Neural crest cell (in vitro differentiated cells): ENCODE measurements around the gene ADGRL1. TPM values are rescaled to one million over a fixed set of nuclear protein-coding genes. Genes with fewer than 3 reads are reported as not detected.
A peak's percentile ranks its signal among the peaks of the same experiment; 100 is the strongest.
"Not testable (repeated sequence)": the region's sequence is repeated elsewhere in the genome, so short reads cannot be mapped to it uniquely, and the experiment has no call there.

Source experiments
- DNase-seq: peaks from one replicate; pipeline ENCODE4 v3.0.0; 2021; ENCODE audit warnings: low read depth, mixed read lengths, low spot score
- H3K27ac Mint-ChIP-seq: one replicate; pipeline ENCODE4 v1.8.0; 2021; ENCODE audit warnings: mild to moderate bottlenecking, mixed read lengths; ENCODE audit not compliant: unreplicated experiment
- H3K27me3 Mint-ChIP-seq: 2 replicates; pipeline ENCODE4 v1.8.0; 2021; ENCODE audit warnings: low read depth, mild to moderate bottlenecking, mixed read lengths
- H3K36me3 Mint-ChIP-seq: 2 replicates; pipeline ENCODE4 v1.8.0; 2021; ENCODE audit warnings: low read depth, mild to moderate bottlenecking, mixed read lengths
- H3K4me1 Mint-ChIP-seq: 2 replicates; pipeline ENCODE4 v1.8.0; 2021; ENCODE audit warnings: mixed read lengths
- H3K4me3 Mint-ChIP-seq: one replicate; pipeline ENCODE4 v1.8.0; 2021; ENCODE audit warnings: mild to moderate bottlenecking, mixed read lengths
- H3K9me3 Mint-ChIP-seq: 2 replicates; pipeline ENCODE4 v1.8.0; 2021; ENCODE audit warnings: mixed read lengths
- total RNA-seq: library from RNA; stranded (reverse); gene quantifications from 2 replicates; pipeline ENCODE4 v1.2.1, GENCODE V29; 2021
- TF ChIP-seq, protein P1 (sequence below): fragments of 200-600 bp; sonication (generic); conservative IDR thresholded peaks from 2 replicates; pipeline ENCODE4 v1.5.0; 2021; ENCODE audit warnings: antibody characterized with exemption, mild to moderate bottlenecking

ADGRL1 gene
- total RNA-seq, 1 donor from 2014 or later: 34.6 TPM

DNA sequence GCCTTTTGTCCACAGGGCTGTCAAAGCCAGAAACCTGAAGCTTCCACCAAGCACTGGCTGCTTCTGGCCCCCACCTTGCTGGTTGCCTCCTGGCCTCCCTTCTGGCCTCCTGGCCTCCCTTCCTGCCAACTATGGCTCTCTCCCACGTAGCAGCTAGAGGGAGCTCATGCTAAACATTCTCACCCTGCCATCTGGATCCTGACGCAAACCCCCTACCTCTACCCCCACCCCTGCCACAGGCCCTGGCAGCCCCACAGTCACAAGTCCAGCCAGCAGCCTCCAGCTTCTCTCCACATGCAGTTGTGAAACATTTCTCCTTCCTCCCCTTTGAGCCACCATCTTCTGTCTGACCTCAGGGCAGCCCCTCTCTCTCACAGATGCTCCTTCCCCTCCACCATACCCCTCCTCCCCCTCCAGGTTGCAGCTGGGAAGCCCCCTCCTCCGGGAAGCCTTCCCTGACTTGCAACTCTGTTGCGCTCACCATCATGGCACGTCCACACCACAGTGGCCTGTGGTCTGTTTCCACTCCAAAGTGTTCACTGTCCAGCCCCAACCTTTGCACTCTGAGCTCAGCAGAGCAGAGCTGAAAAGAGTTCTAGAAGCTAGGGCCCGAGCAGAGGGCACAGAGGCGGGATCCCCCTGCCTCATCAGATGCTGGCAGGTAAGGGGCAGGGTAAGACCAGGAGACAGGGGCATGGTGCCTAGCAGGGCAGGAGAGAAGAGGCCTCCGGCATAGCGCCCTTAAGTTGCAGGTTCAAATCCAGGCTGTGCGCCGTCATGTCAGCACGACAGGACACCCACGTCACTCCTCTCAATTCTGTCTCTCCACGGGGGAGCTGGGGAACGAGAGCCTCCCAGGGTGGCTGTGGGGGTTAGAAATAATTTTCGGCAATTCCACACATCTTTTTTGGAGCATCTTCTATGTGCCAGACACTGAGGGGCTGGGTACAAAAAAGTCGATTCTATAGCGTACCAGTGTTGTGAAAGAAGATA, 7.3 kb downstream of the ADGRL1 start:
- Mint-ChIP-seq H3K4me1 (peaks cover 5% of the 10 kb centered on the region), H3K36me3 (no peaks in the 10 kb centered on the region), H3K9me3 (no peaks in the 10 kb centered on the region), H3K4me3 (no peak overlapping the region), H3K27me3 (peaks cover 7% of the 10 kb centered on the region), H3K27ac (no peak overlapping the region)
- TF ChIP-seq, protein P1, sequence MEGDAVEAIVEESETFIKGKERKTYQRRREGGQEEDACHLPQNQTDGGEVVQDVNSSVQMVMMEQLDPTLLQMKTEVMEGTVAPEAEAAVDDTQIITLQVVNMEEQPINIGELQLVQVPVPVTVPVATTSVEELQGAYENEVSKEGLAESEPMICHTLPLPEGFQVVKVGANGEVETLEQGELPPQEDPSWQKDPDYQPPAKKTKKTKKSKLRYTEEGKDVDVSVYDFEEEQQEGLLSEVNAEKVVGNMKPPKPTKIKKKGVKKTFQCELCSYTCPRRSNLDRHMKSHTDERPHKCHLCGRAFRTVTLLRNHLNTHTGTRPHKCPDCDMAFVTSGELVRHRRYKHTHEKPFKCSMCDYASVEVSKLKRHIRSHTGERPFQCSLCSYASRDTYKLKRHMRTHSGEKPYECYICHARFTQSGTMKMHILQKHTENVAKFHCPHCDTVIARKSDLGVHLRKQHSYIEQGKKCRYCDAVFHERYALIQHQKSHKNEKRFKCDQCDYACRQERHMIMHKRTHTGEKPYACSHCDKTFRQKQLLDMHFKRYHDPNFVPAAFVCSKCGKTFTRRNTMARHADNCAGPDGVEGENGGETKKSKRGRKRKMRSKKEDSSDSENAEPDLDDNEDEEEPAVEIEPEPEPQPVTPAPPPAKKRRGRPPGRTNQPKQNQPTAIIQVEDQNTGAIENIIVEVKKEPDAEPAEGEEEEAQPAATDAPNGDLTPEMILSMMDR: no peak
- DNase-seq: no peak

DNA sequence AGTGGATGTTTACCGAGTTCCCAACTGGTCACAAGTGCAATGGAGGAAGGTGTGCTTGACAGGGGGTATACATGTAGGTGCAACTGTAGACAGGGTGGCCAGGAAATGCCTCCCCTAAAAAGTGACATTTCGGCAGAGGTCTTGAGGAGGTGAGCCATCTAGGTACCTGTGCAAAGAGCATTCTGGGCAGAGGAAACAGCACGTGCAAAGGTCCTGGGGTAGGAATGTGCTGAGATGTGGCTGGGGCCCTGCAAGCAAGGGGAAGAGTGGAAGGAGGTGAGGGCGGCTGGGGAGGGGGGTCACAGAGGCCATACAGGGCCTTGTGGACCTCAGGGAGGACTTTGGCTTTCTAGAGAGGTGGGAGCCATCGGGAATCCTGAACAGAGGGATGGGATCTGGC, 8.1 kb downstream of the ADGRL1 start:
- H3K4me1 Mint-ChIP-seq: peaks cover 5% of the 10 kb centered on the region
- DNase-seq: no peak
- peaks cover 5% of the 10 kb centered on the region for H3K27me3 Mint-ChIP-seq
- H3K36me3 Mint-ChIP-seq: no peaks in the 10 kb centered on the region
- no peak overlapping the region for H3K4me3 Mint-ChIP-seq
- H3K27ac Mint-ChIP-seq: no peak overlapping the region
- no peaks in the 10 kb centered on the region for H3K9me3 Mint-ChIP-seq
- TF ChIP-seq, protein P1: no peak

DNA sequence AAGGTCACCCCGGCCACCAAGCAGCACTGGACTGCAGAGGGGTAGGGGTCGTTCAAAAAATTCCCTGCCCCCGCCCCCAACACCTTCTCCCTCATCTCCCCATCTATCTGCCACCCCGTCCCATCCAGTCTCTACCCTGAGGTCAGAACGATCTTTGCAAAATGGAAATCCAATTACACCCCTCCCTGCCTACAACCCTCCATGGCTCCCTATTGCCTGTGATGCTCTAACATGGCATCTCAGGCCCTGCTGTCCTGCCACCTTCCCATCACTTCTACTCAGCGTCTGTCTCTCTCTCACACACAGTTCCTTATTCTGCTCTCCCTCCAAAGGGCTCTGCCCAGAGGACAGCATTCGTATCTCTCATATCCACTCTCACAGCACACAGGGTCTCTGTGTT, 8.7 kb downstream of the ADGRL1 start:
- not testable (repeated sequence) for H3K4me1 Mint-ChIP-seq, H3K4me3 Mint-ChIP-seq, DNase-seq, H3K9me3 Mint-ChIP-seq, H3K36me3 Mint-ChIP-seq, H3K27me3 Mint-ChIP-seq, H3K27ac Mint-ChIP-seq

DNA sequence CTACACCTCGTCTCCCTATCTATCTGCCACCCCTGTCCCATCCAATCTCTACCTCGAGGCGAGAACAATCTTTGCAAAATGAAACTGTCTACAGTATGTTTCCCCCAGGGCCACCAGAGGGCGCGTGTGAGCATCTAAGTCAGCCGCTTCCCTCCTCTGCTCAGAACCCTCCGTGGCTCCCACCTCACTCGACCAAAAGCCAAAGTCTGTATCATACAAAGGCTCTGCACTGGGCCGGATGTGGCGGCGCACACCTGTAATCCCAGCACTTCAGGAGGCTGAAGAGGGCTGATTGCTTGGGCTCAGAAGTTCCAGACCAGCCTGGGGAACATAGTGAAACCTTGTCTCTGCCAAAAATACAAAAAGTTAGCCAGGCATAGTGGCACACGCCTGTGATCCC, 9.9 kb downstream of the ADGRL1 start:
- H3K27me3 Mint-ChIP-seq, H3K9me3 Mint-ChIP-seq, H3K4me3 Mint-ChIP-seq, H3K4me1 Mint-ChIP-seq, H3K36me3 Mint-ChIP-seq, H3K27ac Mint-ChIP-seq: not testable (repeated sequence)
- peak; percentile 79 for DNase-seq
- TF ChIP-seq, protein P1: peak; percentile 80

DNA sequence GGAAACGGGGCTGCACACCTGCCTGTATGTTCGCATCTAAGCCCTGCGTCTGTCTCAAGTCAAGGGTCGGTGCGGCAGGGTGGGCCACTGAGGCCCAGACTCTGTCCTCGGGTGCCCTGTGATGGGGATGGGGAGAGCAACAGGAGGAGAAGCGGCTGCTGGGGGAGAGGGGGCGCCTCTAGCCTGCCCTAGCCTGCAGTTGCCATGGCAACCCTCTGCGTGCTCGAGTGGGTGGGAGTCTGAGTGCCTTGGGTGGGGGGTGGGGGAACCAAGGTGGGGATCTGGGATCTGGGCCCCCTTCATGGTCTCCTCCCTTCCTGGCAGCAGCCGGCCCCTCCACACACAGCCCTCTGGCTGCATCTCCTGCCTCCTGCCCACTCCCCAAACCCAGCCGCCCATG, 10.8 kb downstream of the ADGRL1 start:
- not testable (repeated sequence) for H3K27me3 Mint-ChIP-seq, H3K9me3 Mint-ChIP-seq, DNase-seq, H3K4me3 Mint-ChIP-seq, H3K36me3 Mint-ChIP-seq, H3K27ac Mint-ChIP-seq
- peaks cover 10% of the 10 kb centered on the region for H3K4me1 Mint-ChIP-seq

DNA sequence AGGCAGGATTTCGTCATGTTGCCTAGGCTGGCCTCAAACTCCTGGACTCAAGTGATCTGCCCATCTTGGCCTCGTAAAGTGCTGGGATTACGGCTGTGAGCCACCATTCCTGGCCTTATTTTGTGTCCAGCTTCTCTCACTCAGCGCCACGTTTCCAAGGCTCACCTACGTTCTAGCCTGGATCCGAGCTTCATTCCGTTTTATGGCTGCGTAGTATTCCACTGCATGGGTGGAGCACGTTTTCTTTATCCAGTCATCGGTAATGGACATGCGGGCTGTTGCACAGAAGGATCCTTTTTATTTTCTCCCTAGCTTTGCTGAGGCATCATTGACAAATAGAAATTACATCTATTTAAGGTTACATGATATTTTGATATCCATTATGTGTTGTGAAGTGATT, 16.6 kb downstream of the ADGRL1 start:
- DNase-seq: no peak
- Mint-ChIP-seq H3K9me3 (no peaks in the 10 kb centered on the region), H3K4me1 (peaks cover 14% of the 10 kb centered on the region), H3K27me3 (no peaks in the 10 kb centered on the region), H3K4me3 (no peak overlapping the region), H3K36me3 (no peaks in the 10 kb centered on the region), H3K27ac (no peak overlapping the region)
- TF ChIP-seq, protein P1: no peak

DNA sequence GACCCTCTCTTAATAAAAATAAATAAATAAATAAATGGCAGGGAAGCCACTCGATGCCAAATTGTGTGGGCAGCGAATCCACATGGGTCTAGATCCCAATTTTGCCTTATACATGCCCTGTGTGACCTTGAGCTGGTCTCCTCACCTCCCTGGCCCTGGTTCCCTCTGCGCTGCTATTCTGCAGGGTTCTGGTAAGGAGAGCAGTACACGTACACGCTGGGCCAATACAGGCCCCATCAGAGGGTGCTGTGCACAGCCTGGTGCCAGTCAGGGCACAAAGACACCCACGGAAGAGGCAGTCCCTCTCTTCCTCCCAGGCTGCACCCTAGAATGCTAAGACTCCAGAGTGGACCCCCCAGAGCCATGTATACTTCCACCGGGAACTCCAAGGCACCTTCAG, 17.9 kb downstream of the ADGRL1 start:
- not testable (repeated sequence) for H3K27me3 Mint-ChIP-seq, H3K9me3 Mint-ChIP-seq, H3K4me3 Mint-ChIP-seq, H3K36me3 Mint-ChIP-seq, DNase-seq
- Mint-ChIP-seq H3K4me1 (peaks cover 14% of the 10 kb centered on the region), H3K27ac (peak overlapping the region; percentile 75)
